HG02852 (cell line): ENCODE measurements around the gene SNRPA.
"Not testable (repeated sequence)": the region's sequence is repeated elsewhere in the genome, so short reads cannot be mapped to it uniquely, and the experiment has no call there.

Experiments
- ATAC-seq: cut with Tn5 transposase; IDR thresholded peaks from one replicate; pipeline ENCODE4 v1.9.1; 2021; ENCODE audit warnings: mild to moderate bottlenecking, moderate library complexity; ENCODE audit not compliant: unreplicated experiment

Gene SNRPA

GRCh38 chr19:40743926-40744325 is 7.1 kb upstream of the SNRPA start:
- ATAC-seq = no peak

DNA sequence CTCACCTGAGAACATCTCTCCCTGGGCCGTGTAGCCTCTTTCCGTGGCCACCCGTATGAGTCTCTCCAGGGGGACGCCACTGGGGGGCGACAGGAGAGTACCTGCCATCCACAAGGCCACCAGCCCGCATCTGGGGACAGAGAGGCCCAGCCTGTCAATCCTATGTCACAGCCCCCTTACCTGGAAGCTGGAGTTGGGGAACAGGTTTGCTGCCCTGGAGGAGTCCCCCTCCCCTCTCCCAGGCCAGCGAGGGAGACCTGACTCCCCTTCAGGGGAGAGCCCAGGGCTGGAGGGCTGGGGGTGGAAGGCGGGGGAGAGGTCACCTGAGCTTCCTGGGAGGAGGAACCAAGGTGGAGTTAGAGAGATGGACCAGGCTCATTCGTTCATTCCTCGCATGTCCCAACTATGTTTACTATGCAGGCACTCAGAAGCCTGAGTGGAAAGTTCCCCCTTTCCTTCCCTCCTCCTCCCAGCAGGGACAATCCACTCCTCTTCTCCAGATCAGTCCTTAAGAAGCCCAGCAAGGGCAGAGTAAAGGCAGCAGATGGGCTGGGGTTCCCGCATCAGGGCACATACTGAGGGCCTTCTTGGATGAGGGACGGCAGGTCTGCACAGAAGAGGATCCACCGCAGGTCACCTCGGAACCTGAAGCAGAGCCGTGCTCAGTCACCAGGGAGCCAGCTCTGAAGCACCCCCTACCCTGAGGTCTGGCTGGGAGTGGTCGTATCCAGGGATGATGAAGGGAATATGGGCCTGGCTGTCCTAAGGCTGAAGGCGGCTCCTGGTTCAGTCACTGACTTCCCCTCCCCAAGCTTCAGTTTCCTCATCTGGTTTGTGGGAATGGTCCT is 6.2 kb upstream of the SNRPA start:
- no peak for ATAC-seq

- ATAC-seq = no peak
Measured at GRCh38 chr19:40745402-40745780, 5.6 kb upstream of the SNRPA start.

GRCh38 chr19:40747536-40747935 is 3.5 kb upstream of the SNRPA start:
- ATAC-seq = no peak

DNA sequence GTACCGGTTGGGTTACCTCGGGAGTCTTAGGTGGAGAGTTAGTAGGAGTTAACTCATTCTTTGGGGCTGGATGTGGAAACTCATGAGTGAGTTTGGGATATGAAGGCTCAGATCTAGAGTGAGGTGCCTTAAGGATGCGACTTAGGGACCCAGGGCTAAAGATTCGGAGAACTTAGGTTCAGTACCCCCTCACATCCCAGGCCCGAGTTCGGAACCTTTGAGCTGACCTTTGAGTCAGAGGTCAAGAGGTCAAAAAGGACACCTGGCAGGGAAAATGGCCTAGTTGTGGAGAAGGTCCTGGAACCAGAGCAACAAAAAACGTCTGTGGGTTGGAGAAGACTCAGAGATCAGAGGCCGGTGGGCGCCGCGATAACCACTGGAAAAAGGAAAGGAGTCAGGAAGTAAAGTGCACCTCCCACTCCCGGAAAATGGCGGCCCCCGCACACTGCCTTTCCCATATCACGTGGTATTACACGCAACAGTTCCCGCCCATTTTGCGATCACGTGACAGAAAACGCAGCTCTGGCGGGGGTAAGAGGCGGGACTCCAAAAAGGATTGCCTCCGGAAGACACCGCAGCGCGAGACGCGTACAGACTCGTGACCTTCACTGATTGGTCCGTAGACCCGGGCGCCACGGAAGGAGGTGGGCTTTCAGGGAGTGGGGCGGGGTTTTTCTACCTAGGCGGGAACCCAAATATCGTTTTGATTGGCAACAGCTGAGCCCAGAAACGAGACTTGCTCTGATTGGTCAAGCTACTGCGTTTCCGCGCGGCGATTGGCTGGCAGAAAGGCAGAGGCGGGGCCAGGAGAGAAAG is 737 bp upstream of the SNRPA start, which contains the start of gene ACTMAP:
TSS of gene ACTMAP (minus strand) at position 420 of the 816 bp plus-strand sequence. CDS start 674 bp downstream, outside the sequence.
- peak; percentile 80 for ATAC-seq

DNA sequence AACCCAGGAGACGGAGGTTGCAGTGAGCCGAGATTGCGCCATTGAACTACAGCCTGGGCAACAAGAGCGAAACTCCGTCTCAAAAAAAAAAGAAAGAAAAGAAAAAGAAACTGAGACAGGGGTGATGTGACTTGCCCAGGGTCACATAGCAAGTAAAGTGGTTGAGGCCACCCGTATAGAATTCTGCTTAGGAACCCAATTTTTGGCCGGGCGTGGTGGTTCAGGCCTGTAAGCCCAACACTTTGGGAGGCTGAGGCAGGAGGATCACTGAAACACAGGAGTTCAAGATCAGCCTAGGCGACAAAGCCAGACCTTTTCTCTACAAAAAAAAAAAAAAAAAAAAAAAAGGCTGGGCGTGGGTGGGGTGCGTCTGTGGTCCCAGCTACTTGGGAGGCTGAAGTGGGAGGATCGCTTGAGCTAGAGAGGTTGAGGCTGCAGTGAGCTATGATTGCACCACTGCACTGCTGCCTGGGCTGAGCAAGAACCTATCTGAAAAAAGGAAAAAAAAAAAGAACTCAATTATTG is 1.3 kb downstream of the SNRPA start:
- ATAC-seq = no peak

DNA sequence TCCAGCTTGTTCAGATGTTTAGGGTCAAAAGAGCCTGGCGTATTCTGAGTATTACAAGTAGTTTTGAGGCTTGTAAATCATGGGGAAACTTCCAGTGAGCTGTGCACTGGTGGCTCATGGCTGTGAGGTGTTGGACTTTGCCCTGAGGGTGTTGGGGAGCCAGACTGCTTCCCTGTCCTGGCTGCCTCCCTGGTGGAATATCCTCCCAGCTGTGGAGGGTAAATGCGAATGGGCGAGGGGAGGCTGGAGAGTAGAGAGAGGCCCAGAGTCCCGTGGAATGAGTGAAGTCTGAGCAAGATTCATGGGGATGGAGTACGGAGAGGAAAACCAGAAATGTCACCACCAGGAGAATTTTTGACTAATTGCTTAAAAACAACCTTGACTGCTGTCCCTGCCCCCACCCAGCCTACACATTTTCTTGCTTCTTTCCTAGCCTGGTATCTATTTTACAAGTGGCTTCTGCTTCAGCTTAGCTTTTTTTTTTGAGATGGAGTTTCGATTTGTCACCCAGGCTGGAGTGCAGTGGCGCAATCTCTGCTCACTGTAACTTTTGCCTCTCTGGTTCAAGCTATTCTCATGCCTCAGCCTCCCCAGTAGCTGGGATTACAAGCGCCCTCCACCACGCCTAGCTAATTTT is 3.7 kb downstream of the SNRPA start:
- ATAC-seq = no peak

DNA sequence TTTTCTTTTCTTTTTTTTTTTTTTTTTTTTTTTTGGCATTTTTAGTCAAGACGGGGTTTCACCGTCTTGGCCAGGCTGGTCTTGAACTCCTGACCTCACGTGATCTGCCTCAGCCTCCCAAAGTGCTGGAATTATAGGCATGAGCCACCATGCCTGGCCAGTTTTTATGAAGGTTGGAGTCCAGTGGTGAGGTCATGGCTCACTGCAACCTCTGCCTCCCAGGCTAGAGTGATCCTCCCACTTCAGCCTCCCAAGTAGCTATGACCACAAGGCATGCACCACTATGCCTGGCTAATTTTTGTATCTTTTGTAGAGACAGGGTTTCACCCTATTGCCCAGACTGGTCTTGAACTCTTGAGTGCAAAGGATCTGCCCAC is 4.2 kb downstream of the SNRPA start:
- no peak for ATAC-seq

- ATAC-seq = no peak
Measured at GRCh38 chr19:40755791-40756190, 4.8 kb downstream of the SNRPA start.

DNA sequence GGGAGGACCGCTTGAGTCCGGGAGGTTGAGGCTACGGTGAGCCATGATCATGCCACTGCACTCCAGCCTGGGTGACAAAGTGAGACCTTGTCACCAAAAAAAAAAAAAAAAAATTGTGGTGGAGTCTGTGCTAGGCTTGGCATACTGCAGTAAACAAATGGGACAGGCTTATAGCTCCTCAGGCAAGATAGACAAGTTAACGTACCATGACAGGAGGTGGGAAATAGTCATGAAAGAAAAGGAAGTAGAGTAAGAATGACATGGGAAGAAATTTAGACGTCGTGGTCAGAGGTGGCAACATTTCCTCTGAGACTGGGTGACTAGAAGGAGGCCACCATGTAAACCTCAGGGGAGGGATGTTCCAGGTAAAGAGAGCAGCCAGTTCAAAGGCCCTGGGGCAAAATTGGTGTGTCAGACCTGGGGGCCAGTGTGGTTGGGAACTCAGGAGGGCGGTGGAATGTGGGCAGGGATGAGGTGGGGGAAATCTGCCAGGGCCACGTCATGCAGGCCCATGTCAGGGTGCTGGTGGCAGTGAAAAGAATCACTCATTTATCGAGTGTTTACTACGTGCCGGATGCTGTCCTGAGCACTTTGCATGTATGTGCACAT is 5.6 kb downstream of the SNRPA start:
- no peak for ATAC-seq

DNA sequence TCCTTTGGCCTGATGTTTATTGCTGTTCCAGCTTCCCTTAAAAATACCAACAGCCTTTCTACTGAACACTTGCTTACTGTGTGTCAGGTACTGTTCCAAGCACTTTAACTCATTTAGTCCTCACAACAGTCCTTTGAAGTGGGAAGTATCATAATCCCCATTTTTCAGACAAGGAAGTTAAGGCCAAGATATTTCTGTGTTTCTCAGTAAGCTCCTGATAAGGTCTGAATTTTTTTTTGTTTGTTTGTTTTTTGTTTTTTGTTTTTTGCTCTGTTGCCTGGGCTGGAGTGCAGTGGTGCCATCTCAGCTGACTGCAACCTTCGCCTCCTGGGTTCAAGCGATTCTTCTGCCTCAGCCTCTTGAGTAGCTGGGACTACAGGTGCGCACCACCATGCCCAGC is 7.5 kb downstream of the SNRPA start:
- no peak for ATAC-seq

- no peak for ATAC-seq
Measured at GRCh38 chr19:40759352-40759751, 8.3 kb downstream of the SNRPA start.

DNA sequence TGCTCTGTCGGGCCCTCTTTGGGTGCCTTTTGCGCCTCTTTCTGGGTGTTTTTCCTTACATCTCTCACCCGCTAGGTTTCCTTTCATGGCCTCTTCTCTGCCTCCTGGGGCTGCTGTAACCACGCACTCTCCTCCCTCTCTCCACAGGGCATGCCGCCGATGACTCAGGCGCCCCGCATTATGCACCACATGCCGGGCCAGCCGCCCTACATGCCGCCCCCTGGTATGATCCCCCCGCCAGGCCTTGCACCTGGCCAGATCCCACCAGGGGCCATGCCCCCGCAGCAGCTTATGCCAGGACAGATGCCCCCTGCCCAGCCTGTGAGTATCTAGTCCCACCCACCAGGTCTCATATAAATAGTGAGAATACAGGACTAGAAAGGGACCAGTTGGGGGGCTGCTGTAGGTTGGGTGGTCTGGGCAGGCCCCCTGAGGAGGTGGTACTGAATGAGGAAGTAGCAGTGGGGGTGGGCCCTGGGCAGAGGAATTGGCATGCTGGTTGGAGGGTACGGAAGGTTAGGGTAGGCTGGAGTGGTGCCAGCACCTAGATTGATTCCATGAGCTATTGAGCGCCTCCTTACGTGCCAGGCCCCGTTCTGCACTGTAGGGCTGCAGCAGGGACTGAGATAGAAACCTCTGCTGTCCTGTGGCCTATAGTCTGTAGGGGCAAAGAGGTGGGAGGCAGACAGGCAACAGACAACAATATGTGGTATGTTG is 11.9 kb downstream of the SNRPA start:
- no peak for ATAC-seq

DNA sequence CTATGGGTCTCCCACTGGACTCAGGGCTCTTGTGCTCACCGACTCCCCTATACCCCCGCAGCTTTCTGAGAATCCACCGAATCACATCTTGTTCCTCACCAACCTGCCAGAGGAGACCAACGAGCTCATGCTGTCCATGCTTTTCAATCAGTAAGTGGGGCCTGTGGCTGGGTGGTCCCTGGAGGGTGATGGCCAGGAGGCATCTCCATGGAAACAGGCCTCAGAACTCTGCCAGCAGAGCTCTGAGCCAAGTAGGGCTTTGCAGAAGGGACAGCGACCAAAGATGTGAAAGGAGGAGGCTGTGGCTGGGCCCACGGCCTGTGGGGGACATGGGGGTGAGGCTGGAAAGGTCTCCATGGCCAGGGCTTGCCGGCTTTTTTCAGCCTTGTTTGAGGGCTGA is 12.5 kb downstream of the SNRPA start:
- ATAC-seq = no peak

DNA sequence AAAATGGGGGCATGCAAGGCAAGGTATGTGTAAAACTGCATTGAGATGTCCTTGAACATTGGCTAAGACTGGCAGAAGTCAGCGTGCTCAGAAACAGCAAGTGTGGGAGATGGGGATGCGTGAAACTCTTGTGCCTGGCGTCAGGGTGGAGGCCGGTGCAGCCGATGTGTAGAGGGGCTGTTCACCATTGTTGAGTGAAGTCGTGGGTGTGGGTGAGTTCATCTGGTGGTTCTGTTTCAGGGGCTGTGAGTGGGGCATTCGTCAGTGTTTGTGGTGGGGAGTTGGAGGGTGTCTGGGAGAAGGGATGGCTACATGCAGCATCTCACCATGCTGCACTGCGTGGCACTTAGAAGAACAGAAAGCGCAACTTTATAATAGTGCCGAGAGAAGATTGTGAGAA is 13.0 kb downstream of the SNRPA start:
- ATAC-seq = no peak

GRCh38 chr19:40766385-40766784 is 15.4 kb downstream of the SNRPA start:
- ATAC-seq = not testable (repeated sequence)

GRCh38 chr19:40768869-40769268 is 17.9 kb downstream of the SNRPA start:
- no peak for ATAC-seq

GRCh38 chr19:40771101-40771862 is 20.3 kb downstream of the SNRPA start:
- ATAC-seq = not testable (repeated sequence)

- ATAC-seq = no peak
Measured at GRCh38 chr19:40774916-40775631, 24.1 kb downstream of the SNRPA start, which contains the start of gene MIA. MIA (plus strand) TSS chr19:40775521; CDS start chr19:40775543, 22 bp downstream.
